GM23338 (cell line): ENCODE measurements around the gene TRDMT1. TPM values are rescaled to one million over a fixed set of nuclear protein-coding genes. Genes with fewer than 3 reads are reported as not detected.

ENCODE experiments used
- ATAC-seq: fragments of 200-7000 bp; cut with Tn5 transposase; 3 replicates; pipeline ENCODE4 v1.9.1; 2020
- DNase-seq: peaks from one replicate; pipeline ENCODE4 v3.0.0-alpha.2; 2015; ENCODE audit warnings: low spot score
- H2AFZ ChIP-seq: fragments of 200-600 bp; sonication (generic); 2 replicates; pipeline ENCODE4 v1.8.0; 2016; ENCODE audit warnings: antibody characterized with exemption, mild to moderate bottlenecking, moderate library complexity
- H3F3A ChIP-seq: fragments of 200-600 bp; sonication (generic); replicated peaks from 2 replicates; pipeline ENCODE4 v1.8.0; 2017; ENCODE audit warnings: antibody characterized with exemption, mixed run types, low read depth
- H3K27ac ChIP-seq: fragments of 200-600 bp; sonication (generic); 2 replicates; pipeline ENCODE4 v1.6.1; 2016; ENCODE audit warnings: low read depth
- H3K27me3 ChIP-seq: fragments of 200-600 bp; sonication (generic); 2 replicates; pipeline ENCODE4 v1.8.0; 2016; ENCODE audit warnings: mild to moderate bottlenecking, mixed run types, moderate library complexity; ENCODE audit not compliant: insufficient read depth
- H3K36me3 ChIP-seq: fragments of 200-600 bp; sonication (generic); 2 replicates; pipeline ENCODE4 v1.8.0; 2016; ENCODE audit warnings: mild to moderate bottlenecking; ENCODE audit not compliant: insufficient read depth
- H3K4me1 ChIP-seq: fragments of 200-600 bp; sonication (generic); 2 replicates; pipeline ENCODE4 v1.8.0; 2016; ENCODE audit warnings: mild to moderate bottlenecking, moderate library complexity; ENCODE audit not compliant: insufficient read depth
- H3K4me2 ChIP-seq: fragments of 200-600 bp; sonication (generic); 2 replicates; pipeline ENCODE4 v1.7.1; 2017; ENCODE audit warnings: mixed run types
- H3K4me3 ChIP-seq: fragments of 200-600 bp; sonication (generic); 2 replicates; pipeline ENCODE4 v1.6.1; 2016; ENCODE audit warnings: mixed run types
- H3K79me2 ChIP-seq: fragments of 200-600 bp; sonication (generic); replicated peaks from 2 replicates; pipeline ENCODE4 v1.8.0; 2017; ENCODE audit warnings: mild to moderate bottlenecking; ENCODE audit not compliant: insufficient read depth
- H3K9me2 ChIP-seq: fragments of 200-600 bp; sonication (generic); 2 replicates; pipeline ENCODE4 v1.8.0; 2017; ENCODE audit not compliant: insufficient read depth
- H4K20me1 ChIP-seq: fragments of 200-600 bp; sonication (generic); replicated peaks from 2 replicates; pipeline ENCODE4 v1.8.0; 2017; ENCODE audit warnings: mild to moderate bottlenecking; ENCODE audit not compliant: insufficient read depth
- H3K27ac Mint-ChIP-seq: 2 replicates; pipeline ENCODE4 v1.8.0; 2020; ENCODE audit warnings: inconsistent platforms, mild to moderate bottlenecking, moderate library complexity, mixed read lengths
- H3K27me3 Mint-ChIP-seq: 3 replicates; pipeline ENCODE4 v1.8.0; 2022; ENCODE audit warnings: low read depth, mild to moderate bottlenecking, moderate library complexity, mixed read lengths, inconsistent platforms; ENCODE audit not compliant: insufficient read depth, poor library complexity
- H3K36me3 Mint-ChIP-seq: 3 replicates; pipeline ENCODE4 v1.8.0; 2021; ENCODE audit warnings: low read depth, mild to moderate bottlenecking, inconsistent platforms, moderate library complexity, mixed read lengths
- H3K4me1 Mint-ChIP-seq: 3 replicates; pipeline ENCODE4 v1.8.0; 2020; ENCODE audit warnings: mild to moderate bottlenecking, inconsistent platforms, mixed read lengths
- H3K4me3 Mint-ChIP-seq: 3 replicates; pipeline ENCODE4 v1.8.0; 2021; ENCODE audit warnings: moderate library complexity, mild to moderate bottlenecking, inconsistent platforms, mixed read lengths
- H3K9me3 Mint-ChIP-seq: 3 replicates; pipeline ENCODE4 v1.8.0; 2020; ENCODE audit warnings: moderate library complexity, mild to moderate bottlenecking, inconsistent platforms, mixed read lengths
- CREB1 ChIP-seq: fragments of 250-450 bp; sonication (Bioruptor Pico); IDR thresholded peaks from 2 replicates; pipeline ENCODE4 v1.5.0; 2020; ENCODE audit warnings: low read depth, mild to moderate bottlenecking, moderate library complexity
- CTCF ChIP-seq, 2 experiments: fragments of 200-600 bp in 1 of 2; sonication (generic) in 1 of 2; conservative IDR thresholded peaks; 2 replicates each; pipeline versions ENCODE4 v1.5.1 to v1.6.1; 2016 to 2017; ENCODE audit warnings: antibody characterized with exemption in 2 of 2, low read depth in 2 of 2, mild to moderate bottlenecking in 2 of 2, moderate library complexity in 1 of 2
- EZH2 ChIP-seq: fragments of 200-600 bp; sonication (generic); IDR thresholded peaks from one replicate; pipeline ENCODE4 v1.8.0; 2017; ENCODE audit warnings: antibody characterized with exemption, mild to moderate bottlenecking, low read depth; ENCODE audit not compliant: unreplicated experiment
- JUNB ChIP-seq: IDR thresholded peaks from one replicate; pipeline ENCODE4 v1.6.1; 2016; ENCODE audit warnings: antibody characterized with exemption; ENCODE audit not compliant: unreplicated experiment
- POLR2AphosphoS5 ChIP-seq: IDR thresholded peaks from 2 replicates; pipeline ENCODE4 v1.6.1; 2016; ENCODE audit warnings: antibody characterized with exemption, low read depth
- STAT1 ChIP-seq: IDR thresholded peaks from one replicate; pipeline ENCODE4 v1.6.1; 2016; ENCODE audit warnings: antibody characterized with exemption; ENCODE audit not compliant: unreplicated experiment
- ZNF462 ChIP-seq: fragments of 250-450 bp; sonication (Bioruptor Pico); IDR thresholded peaks from 2 replicates; pipeline ENCODE4 v1.5.0; 2020; ENCODE audit warnings: mild to moderate bottlenecking, moderate library complexity
- polyA plus RNA-seq: library from polyadenylated mRNA; unstranded; fragments of >200 nt; fragmentation: Nextera tagmentation; extraction: Ambion mirVana; gene quantifications from 2 replicates; pipeline ENCODE4 v1.2.1, GENCODE V29; 2016
- total RNA-seq: library from RNA; depleted of rRNA; stranded (reverse); fragments of >200 nt; shearing (Covaris generic); gene quantifications from 2 replicates; pipeline ENCODE4 v1.2.3, GENCODE V29; 2014

TRDMT1 gene
- total and polyA plus RNA-seq, 2 experiments from 2014 or later: 16.0 to 37.7 TPM

GRCh38 chr10:17143055-17143690 is 58.3 kb downstream of the TRDMT1 start:
- TF ChIP-seq STAT1: no peak
- Mint-ChIP-seq H3K9me3 (no peaks in the 10 kb centered on the region), H3K36me3 (no peaks in the 10 kb centered on the region), H3K4me3 (no peak overlapping the region), H3K27ac (no peak overlapping the region), H3K4me1 (peaks cover 16% of the 10 kb centered on the region), H3K27me3 (no peaks in the 10 kb centered on the region)
- Histone ChIP-seq H3K27ac (no peak overlapping the region), H4K20me1 (no peaks in the 10 kb centered on the region), H3K4me1 (0 out of 2 replicates have a peak, but pooled peaks cover 7% of the 10 kb centered on the region), H3K9me2 (no peaks in the 10 kb centered on the region), H3K36me3 (no peaks in the 10 kb centered on the region), H3K4me3 (no peak overlapping the region), H3K27me3 (no peaks in the 10 kb centered on the region), H3F3A (no peaks in the 10 kb centered on the region), H3K79me2 (no peaks in the 10 kb centered on the region), H2AFZ (no peak overlapping the region), H3K4me2 (no peak overlapping the region)
- no peak for ATAC-seq
- no peak for DNase-seq

GRCh38 chr10:17141504-17142229 is 59.8 kb downstream of the TRDMT1 start:
- H3K4me1 Mint-ChIP-seq: peaks cover 12% of the 10 kb centered on the region

More at GRCh38 chr10:17141504-17142229, 59.8 kb downstream of the TRDMT1 start:
- Histone ChIP-seq H3K79me2 (no peaks in the 10 kb centered on the region), H3K27ac (no peak overlapping the region), H3K4me2 (no peak overlapping the region), H3K36me3 (no peaks in the 10 kb centered on the region), H4K20me1 (no peaks in the 10 kb centered on the region), H3K9me2 (no peaks in the 10 kb centered on the region), H3K4me3 (no peak overlapping the region), H3K27me3 (no peaks in the 10 kb centered on the region), H3K4me1 (0 out of 2 replicates have a peak, but pooled peaks cover 7% of the 10 kb centered on the region), H3F3A (no peaks in the 10 kb centered on the region), H2AFZ (no peak overlapping the region)
- H3K9me3 Mint-ChIP-seq: no peaks in the 10 kb centered on the region
- ATAC-seq: no peak
- no peak for DNase-seq
- no peak for TF ChIP-seq JUNB
- TF ChIP-seq ZNF462 (CRISPR knock-in tag): no peak
- TF ChIP-seq POLR2AphosphoS5: no peak
- no peak for TF ChIP-seq EZH2
- no peak for TF ChIP-seq CTCF (conservative IDR thresholded peaks at IDR 0.05; ENCODE audit: low read depth in 2 of 2)
- no peak for TF ChIP-seq CREB1 (CRISPR knock-in tag)
- H3K27me3 Mint-ChIP-seq: no peaks in the 10 kb centered on the region
- H3K4me3 Mint-ChIP-seq: no peak overlapping the region
- H3K36me3 Mint-ChIP-seq: no peaks in the 10 kb centered on the region
- no peak overlapping the region for H3K27ac Mint-ChIP-seq
